Stomach (tissue), 4 donors: ENCODE results near the gene RSBN1L.

ENCODE experiments used
- EP300 ChIP-seq: sonication (generic); formaldehyde crosslinking; IDR thresholded peaks from one replicate; pipeline ENCODE4 v1.6.1; 2017; ENCODE audit warnings: antibody characterized with exemption
- POLR2A ChIP-seq, 4 donors: fragments of 450-650 bp; IDR thresholded peaks; one replicate each; pipeline ENCODE4 v1.6.1; 2016; ENCODE audit warnings: antibody characterized with exemption in 4 of 4, control low read depth in 2 of 4, mild to moderate bottlenecking in 1 of 4, moderate library complexity in 1 of 4
- POLR2AphosphoS5 ChIP-seq, 3 donors: sonication (generic); formaldehyde crosslinking; IDR thresholded peaks; one replicate each; pipeline ENCODE4 v1.6.1; 2016; ENCODE audit warnings: antibody characterized with exemption in 3 of 3
- TF ChIP-seq, protein P1 (sequence below), 7 experiments: fragments of 450-650 bp in 4 of 7; fragments of 200-600 bp in 3 of 7; sonication (generic) in 3 of 7; IDR thresholded peaks; one replicate each; pipeline ENCODE4 v1.5.1; 2016 to 2019; ENCODE audit warnings: antibody characterized with exemption in 7 of 7, control low read depth in 2 of 7, mild to moderate bottlenecking in 1 of 7

DNA sequence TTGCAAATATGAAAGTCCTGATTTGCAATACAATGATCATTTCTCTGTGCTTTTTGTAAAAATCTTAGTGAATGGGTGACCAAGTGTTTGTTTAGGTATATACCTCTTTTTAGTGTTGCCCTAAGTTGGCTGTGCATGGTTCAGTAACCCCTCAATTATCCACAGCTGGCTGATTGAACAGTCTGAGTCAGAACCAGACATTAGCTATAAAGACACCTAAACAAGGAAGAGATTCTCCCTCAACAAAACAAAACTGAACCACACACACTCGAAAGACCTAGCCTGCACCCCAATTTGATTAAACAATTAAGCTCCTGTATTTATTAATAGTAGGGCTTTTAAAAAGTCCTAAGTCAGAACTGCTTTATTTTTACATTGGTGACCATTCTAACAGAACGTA lies 2.8 kb downstream of the RSBN1L start:
- TF ChIP-seq, protein P1, sequence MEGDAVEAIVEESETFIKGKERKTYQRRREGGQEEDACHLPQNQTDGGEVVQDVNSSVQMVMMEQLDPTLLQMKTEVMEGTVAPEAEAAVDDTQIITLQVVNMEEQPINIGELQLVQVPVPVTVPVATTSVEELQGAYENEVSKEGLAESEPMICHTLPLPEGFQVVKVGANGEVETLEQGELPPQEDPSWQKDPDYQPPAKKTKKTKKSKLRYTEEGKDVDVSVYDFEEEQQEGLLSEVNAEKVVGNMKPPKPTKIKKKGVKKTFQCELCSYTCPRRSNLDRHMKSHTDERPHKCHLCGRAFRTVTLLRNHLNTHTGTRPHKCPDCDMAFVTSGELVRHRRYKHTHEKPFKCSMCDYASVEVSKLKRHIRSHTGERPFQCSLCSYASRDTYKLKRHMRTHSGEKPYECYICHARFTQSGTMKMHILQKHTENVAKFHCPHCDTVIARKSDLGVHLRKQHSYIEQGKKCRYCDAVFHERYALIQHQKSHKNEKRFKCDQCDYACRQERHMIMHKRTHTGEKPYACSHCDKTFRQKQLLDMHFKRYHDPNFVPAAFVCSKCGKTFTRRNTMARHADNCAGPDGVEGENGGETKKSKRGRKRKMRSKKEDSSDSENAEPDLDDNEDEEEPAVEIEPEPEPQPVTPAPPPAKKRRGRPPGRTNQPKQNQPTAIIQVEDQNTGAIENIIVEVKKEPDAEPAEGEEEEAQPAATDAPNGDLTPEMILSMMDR (IDR thresholded peaks at IDR 0.05) = no peak
- TF ChIP-seq EP300 (no peak), POLR2AphosphoS5 (IDR thresholded peaks at IDR 0.05) (no peak), POLR2A (IDR thresholded peaks at IDR 0.05) (no peak)
